NCI-H774 (cell line): ENCODE measurements around the gene GADD45A.
"Not testable (repeated sequence)": the region's sequence is repeated elsewhere in the genome, so short reads cannot be mapped to it uniquely, and the experiment has no call there.

Experiments
- DNase-seq: peaks from one replicate; lab custom pipeline; 2025; lab: John Stamatoyannopoulos, UW

The GADD45A gene

GRCh38 chr1:67721650-67722291 is 36.8 kb downstream of the GADD45A start:
- no peak for DNase-seq

DNA sequence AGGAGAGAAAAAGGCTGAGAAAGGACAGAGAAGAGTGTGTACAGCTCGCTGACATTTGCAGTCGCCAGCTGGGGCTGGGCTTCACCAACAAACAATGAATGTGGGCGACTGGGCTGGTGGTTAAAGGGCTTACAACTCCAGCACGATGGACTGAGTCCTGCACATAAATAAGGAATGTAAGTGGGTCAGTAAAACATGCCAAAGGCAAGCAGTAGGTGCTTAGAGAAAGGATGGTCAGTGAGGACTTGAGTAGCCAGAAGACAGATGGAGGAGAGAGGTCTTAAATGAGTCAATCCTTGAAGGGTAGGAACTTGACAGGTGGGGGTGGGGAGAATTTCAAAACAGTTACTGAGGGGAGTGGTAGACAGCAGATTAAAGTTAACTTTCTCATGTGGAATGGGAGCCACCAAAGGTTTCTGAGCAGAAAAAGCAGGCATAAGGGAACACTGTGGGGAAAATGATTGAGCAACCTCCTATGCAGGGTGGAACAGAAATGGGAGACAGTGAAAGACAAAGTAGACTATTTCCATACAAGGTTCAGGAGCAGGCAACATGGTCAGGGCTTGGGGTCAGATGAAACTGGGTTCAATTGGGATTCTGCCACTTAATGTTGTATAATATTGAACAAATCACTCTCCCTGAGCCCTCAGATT is 37.4 kb downstream of the GADD45A start:
- DNase-seq, result no peak

DNA sequence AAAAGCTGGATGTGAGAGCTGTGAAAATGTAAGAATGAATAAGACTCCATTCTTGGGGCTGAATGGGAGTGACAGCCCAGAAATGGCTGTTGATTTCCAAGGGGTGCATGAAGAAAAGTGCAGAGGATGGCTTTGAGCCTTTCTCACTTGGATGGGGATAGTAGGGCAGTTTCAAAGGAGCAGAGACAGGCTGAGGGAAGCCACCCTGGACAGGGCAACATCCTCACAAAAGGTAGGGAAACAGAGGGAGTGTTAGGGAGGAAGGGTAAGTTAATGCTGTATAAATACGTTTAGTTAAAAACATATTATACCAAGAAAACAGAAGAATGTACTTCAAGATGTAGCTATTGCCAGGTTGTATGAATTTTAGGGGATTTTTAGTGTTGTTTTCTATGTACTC is 38.1 kb downstream of the GADD45A start:
- no peak for DNase-seq

GRCh38 chr1:67723620-67724019 is 38.6 kb downstream of the GADD45A start:
- DNase-seq, result no peak

- peak; percentile 68 for DNase-seq
Observed at GRCh38 chr1:67724928-67725560, 40.0 kb downstream of the GADD45A start.

- no peak for DNase-seq
Observed at GRCh38 chr1:67726224-67726623, 41.2 kb downstream of the GADD45A start.

DNA sequence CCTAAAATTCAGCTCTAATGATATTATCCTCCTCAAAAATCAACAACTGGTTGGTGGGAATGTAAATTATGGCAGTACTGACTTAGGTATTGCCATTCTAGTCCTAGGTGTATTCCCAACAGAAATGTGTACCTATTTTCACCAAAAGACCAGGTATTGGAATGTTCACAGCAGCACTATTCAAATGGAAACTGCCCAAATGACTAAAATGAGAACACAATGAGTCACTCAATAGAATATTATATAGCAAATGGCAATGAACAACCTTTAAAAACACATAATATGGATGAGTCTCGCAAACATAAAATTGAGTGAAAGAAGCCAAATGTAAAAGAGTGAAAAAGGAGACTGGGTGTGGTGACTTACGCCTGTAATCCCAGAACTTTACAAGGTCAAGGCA is 44.9 kb downstream of the GADD45A start:
- no peak for DNase-seq

GRCh38 chr1:67730312-67730711 is 45.3 kb downstream of the GADD45A start:
- DNase-seq, result not testable (repeated sequence)

GRCh38 chr1:67731322-67731721 is 46.3 kb downstream of the GADD45A start:
- no peak for DNase-seq

DNA sequence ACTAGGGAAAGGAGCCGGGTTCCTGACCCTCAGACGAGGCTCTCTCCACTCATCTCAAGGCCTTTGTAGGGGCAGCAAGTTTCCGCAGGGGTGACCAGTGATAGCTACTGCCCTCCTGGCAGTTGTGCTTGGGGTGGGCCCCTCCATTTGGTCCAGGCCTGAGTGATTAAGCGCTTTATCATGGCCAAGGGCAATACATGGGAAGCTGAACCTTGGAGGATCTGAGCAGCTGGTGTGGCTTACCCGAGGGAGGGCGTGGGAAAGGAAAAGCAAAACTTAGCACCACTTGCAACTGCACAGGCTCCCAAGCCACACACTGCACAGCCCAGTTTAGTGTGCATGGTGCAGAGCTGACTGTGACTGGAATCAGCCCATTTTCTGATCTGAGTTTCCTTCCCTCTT is 47.8 kb downstream of the GADD45A start:
- no peak for DNase-seq

DNA sequence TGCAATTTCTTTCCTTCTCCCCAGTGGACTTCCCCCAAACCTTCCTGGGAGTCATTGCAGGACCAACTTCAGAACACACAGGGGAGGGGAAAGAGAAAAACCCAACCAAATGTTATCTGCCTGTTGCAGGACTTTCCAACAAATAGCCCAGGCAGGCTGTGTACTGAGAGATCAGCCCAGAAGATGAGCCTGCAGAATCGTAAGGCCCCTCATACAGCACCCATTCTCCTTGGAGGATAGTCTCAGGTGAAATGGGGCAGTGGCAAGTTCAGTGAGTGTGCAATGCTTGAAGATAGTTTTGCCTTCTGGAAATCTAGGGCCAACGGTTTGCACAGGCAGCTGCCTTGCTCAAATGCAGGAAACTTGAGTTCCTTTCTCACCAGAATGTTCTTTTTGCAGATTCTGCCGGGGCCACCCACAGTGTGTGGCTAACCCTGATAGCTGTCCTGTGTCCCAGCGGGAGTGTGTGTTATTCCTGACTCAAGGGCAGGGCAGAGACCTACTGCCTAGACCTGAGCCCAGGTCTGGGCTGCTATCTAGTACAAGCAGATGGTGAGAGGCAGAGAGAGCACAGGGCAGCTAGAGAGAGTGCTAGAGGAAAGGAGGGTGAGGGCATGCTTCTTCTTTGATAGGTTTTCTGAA is 48.8 kb downstream of the GADD45A start:
- no peak for DNase-seq

DNA sequence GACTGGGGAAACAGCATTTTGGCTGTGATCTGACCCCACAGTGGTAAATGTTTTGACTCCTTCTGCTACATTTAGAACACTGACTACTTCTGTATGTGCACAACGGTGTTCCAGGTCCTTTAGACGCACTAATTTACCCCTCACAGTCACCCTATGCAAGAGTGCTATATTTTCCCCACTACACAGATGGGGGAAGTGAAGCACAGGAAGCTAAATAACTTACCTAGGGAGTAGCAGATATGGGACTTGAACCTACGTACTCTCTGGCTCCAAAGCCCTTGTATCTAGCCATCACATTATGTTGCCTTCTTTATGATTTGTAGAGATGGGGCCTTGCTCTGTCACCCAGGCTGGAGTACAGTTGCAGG is 49.3 kb downstream of the GADD45A start:
- no peak for DNase-seq

DNA sequence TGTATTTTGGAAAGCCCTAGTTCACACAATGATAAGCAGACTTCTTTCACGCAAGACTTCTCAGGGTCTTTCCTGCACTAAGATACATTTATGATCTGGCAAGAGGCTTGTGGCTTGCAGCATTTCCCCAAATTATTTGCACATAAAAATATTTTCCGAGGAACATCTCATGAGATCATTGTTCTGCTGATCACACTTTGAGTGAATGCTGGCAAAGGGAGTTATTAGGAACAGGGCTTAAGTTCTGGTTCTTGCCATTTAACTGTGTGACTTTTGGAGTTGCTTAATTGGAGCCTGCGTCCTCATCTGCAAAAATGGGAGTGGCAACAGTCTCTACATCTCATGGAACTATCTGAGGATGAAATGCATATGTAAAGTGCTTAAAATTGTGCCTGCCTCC is 50.2 kb downstream of the GADD45A start:
- no peak for DNase-seq

DNA sequence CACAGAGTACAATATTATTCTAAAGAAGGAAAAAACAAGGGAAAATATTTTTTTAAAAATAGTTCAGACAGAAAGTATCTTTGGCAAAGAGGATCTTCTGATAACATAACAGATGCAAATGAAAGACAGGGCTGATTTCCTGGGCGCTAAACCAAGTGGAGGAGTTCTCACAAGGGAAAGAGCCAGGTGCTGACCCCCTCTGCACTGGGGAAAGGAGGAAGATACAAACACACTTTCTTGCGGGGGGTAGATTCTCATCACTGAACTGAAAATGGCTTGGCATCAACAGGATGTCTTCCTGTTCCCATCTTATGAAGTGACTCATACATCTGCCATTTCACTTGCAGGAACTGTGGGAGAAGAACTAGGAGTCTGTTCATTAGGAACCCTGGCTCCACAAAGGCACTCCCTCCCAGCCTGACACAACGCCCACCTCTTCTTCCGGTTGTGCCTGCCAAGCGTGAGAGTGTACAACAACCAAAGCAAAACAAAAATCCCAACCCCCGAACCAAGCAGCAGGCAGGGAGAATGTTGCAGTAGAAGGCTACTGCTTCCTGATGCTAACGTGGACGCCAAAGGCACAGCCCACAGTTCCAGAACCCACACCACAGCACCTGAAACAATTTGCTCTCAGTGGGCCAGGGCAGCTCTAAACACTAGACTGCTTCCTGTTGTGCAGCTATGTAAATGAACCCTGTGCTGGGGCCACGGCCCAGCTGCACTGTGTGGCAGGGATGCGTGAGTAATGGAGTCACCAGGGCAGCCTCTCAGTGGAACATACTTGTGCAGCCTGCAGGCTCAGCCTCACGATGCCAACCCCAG is 51.0 kb downstream of the GADD45A start:
- peak; percentile 40 for DNase-seq

- no peak for DNase-seq
Observed at GRCh38 chr1:67736750-67737149, 51.7 kb downstream of the GADD45A start.

DNA sequence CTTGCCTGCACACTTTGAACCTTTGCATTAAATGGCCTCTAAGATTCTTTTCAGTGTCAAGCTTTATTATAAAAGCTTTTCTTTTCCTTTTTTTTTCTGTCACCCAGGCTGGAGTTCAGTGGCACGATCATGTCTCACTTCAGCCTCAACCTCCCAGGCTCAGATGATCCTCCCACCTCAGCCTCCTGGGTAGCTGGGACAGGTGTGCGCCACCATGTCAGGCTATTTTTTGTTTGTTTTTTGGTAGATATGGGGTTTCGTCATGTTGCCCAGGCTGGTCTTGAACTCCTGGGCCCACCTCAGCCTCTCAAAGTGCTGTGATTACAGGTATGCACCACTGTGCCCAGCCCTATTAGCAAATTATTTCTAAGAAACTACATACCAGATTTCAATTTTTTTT is 52.9 kb downstream of the GADD45A start:
- no peak for DNase-seq
